Adrenal gland (tissue), 12 donors: ENCODE measurements around the gene DCDC2. TPM values are rescaled to one million over a fixed set of nuclear protein-coding genes. Genes with fewer than 3 reads are reported as not detected.
A peak's percentile ranks its signal among the peaks of the same experiment; 100 is the strongest.
"Not testable (repeated sequence)": the region's sequence is repeated elsewhere in the genome, so short reads cannot be mapped to it uniquely, and the experiment has no call there.

ENCODE experiments used
- DNase-seq, 7 donors: peaks; one replicate each; pipeline ENCODE4 v3.0.0-alpha.2; 2019 to 2020
- H3K27ac ChIP-seq, 5 donors: fragments of 200-600 bp; sonication (generic) in 4 of 5; 1 replicate in 3 of 5; 2 replicates in 2 of 5; pipeline versions ENCODE4 v1.5.1 to v1.8.0; 2016 to 2020; ENCODE audit warnings: mild to moderate bottlenecking in 1 of 5
- H3K27me3 ChIP-seq: fragments of 200-600 bp; 2 replicates; pipeline ENCODE4 v1.8.0; 2021
- H3K36me3 ChIP-seq, 2 donors: fragments of 200-600 bp; replicated peaks in 1 of 2; 1 replicate in 1 of 2; 2 replicates in 1 of 2; pipeline versions ENCODE4 v1.5.1 to v1.8.0; 2018 to 2022
- H3K4me1 ChIP-seq, 2 donors: fragments of 200-600 bp; replicated peaks in 1 of 2; 1 replicate in 1 of 2; 2 replicates in 1 of 2; pipeline versions ENCODE4 v1.5.1 to v1.8.0; 2018 to 2021
- H3K4me3 ChIP-seq, 4 donors: fragments of 200-600 bp; sonication (generic) in 3 of 4; one replicate each; pipeline ENCODE4 v1.5.1; 2016 to 2018
- H3K9me3 ChIP-seq, 3 donors: fragments of 200-600 bp; sonication (generic) in 1 of 3; replicated peaks in 1 of 3; 1 replicate in 2 of 3; 2 replicates in 1 of 3; pipeline versions ENCODE4 v1.5.1 to v1.8.0; 2016 to 2021
- POLR2A ChIP-seq, 2 donors: fragments of 450-650 bp; IDR thresholded peaks; one replicate each; pipeline ENCODE4 v1.6.1; 2017; ENCODE audit warnings: antibody characterized with exemption in 2 of 2, mild to moderate bottlenecking in 2 of 2, moderate library complexity in 1 of 2
- WGBS, 4 donors: extraction: QIAGEN DNeasy Blood & Tissue Kit in 2 of 4; methylation state at CpG; one replicate each; pipeline versions ENCODE4 v1.1.5 to v1.1.7; 2013 to 2017; 5-methylcytosine and 5-hydroxymethylcytosine counted together
- intact Hi-C, 2 donors: fragments of 100-400 bp; cut with DNase I; formaldehyde crosslinking; loops; one replicate each; pipeline versions ENCODE4 v1.14.1 to v1.15.0; 2022 to 2023
- polyA plus RNA-seq, 3 donors: library from polyadenylated mRNA; stranded (reverse); fragments of 200-250 nt in 2 of 3; fragments of 350-450 nt in 1 of 3; fragmentation: Illumina TruSeq in 1 of 3; extraction: RNeasy Lipid Tissue Mini Kit (QIAGEN cat#74804) in 1 of 3; gene quantifications; one replicate each; pipeline ENCODE4 v1.2.3, GENCODE V29; 2013 to 2014
- total RNA-seq, 9 donors: library from RNA; depleted of rRNA in 4 of 9; stranded (reverse); fragments of >200 nt in 4 of 9; fragments of 120-200 nt in 1 of 9; fragmentation: NEBNext Ultra II Directional in 1 of 9; extraction: Animal tissue kit (Norgen Biotek cat#: 25700) in 1 of 9; gene quantifications; one replicate each; pipeline versions ENCODE4 v1.1.0 to v1.2.4, GENCODE V29; 2013 to 2023
- TF ChIP-seq, protein P1 (sequence below), 6 experiments: fragments of 450-650 bp in 4 of 6; fragments of 200-600 bp in 2 of 6; sonication (generic) in 1 of 6; IDR thresholded peaks; 1 replicate in 5 of 6; 2 replicates in 1 of 6; pipeline versions ENCODE4 v1.5.1 to v1.8.0; 2016 to 2021; ENCODE audit warnings: antibody characterized with exemption in 6 of 6, mild to moderate bottlenecking in 2 of 6, moderate library complexity in 1 of 6
- donor health status: healthy with polysubstance abuse.
- donor health status: Bipolar disorder and iron deficiency.
- donor health status: DM: yes; HTN: yes; CAD: no.
- donor health status: DM: no; HTN: no; CAD: no.
- donor health status: DM: no; HTN: no; CAD: no.
- donor health status: DM: yes; HTN: yes; CAD: no.

DCDC2 gene
- total and polyA plus RNA-seq, 12 donors, result 0.06 to 3.6 (median 1.0) TPM

DNA sequence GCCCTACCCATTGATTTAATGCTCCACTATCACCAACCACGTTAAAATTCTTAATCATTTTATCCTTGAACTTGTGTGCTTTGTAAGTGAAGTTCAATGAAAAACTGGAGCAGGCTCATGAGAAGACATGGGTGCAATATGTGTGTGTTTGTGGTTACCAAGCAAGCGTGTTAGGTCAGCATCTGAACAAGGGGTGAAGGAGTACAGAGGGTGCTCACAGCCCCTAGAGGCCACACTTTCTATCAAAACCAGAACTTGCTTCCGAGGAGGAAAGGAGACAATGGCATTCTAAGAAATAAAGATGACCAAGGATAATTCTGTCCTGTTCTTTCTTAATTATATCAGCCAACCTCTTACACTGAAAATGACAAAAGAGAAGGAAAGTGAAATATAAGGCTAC lies 138.2 kb downstream of the DCDC2 start:
- TF ChIP-seq, protein P1, sequence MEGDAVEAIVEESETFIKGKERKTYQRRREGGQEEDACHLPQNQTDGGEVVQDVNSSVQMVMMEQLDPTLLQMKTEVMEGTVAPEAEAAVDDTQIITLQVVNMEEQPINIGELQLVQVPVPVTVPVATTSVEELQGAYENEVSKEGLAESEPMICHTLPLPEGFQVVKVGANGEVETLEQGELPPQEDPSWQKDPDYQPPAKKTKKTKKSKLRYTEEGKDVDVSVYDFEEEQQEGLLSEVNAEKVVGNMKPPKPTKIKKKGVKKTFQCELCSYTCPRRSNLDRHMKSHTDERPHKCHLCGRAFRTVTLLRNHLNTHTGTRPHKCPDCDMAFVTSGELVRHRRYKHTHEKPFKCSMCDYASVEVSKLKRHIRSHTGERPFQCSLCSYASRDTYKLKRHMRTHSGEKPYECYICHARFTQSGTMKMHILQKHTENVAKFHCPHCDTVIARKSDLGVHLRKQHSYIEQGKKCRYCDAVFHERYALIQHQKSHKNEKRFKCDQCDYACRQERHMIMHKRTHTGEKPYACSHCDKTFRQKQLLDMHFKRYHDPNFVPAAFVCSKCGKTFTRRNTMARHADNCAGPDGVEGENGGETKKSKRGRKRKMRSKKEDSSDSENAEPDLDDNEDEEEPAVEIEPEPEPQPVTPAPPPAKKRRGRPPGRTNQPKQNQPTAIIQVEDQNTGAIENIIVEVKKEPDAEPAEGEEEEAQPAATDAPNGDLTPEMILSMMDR (IDR thresholded peaks at IDR 0.05), result no peak
- TF ChIP-seq POLR2A (IDR thresholded peaks at IDR 0.05), result no peak
- no peaks in the 10 kb centered on the region for H3K4me1 ChIP-seq
- H3K36me3 ChIP-seq, result no peaks in the 10 kb centered on the region
- DNase-seq, result no peak
- intact Hi-C loops, result no loop called here
- WGBS, 4 donors, result 63 to 69% (median 65%) methylated on average over 3 of the region's 3 CpGs
- no peak overlapping the region for H3K27ac ChIP-seq
- H3K4me3 ChIP-seq, result no peak overlapping the region
- no peaks in the 10 kb centered on the region for H3K27me3 ChIP-seq
- H3K9me3 ChIP-seq, result no peaks in the 10 kb centered on the region

GRCh38 chr6:24214984-24215383 lies 142.9 kb downstream of the DCDC2 start:
- WGBS, 4 donors, result 65 to 71% (median 69%) methylated on average over 5 of the region's 5 CpGs
- Histone ChIP-seq H3K4me3 (no peak overlapping the region), H3K36me3 (no peaks in the 10 kb centered on the region), H3K27ac (no peak overlapping the region), H3K9me3 (no peaks in the 10 kb centered on the region), H3K27me3 (no peaks in the 10 kb centered on the region), H3K4me1 (no peaks in the 10 kb centered on the region)
- intact Hi-C loops, result no loop called here
- no peak for DNase-seq
- no peak for TF ChIP-seq POLR2A (IDR thresholded peaks at IDR 0.05)
- TF ChIP-seq, protein P1 (IDR thresholded peaks at IDR 0.05), result no peak

DNA sequence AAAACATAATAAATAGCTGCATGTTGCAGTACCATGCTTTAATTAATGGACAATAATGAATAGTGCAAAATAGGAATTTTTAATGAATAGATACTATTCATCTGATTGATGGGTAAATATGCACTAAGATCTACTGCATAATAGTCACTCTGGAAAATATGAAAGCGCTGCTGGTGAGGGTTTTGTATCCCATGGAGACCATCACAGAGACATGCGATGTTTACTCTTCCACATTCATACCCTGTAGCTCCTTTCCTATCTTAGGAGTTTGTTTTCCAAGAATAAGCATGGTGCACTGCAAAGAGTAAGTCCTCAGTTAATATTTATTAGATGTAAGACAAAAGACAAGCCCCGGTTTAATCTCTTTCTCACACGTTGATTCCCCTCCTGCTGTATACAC lies 150.4 kb downstream of the DCDC2 start:
- intact Hi-C loops, result no loop called here

DNA sequence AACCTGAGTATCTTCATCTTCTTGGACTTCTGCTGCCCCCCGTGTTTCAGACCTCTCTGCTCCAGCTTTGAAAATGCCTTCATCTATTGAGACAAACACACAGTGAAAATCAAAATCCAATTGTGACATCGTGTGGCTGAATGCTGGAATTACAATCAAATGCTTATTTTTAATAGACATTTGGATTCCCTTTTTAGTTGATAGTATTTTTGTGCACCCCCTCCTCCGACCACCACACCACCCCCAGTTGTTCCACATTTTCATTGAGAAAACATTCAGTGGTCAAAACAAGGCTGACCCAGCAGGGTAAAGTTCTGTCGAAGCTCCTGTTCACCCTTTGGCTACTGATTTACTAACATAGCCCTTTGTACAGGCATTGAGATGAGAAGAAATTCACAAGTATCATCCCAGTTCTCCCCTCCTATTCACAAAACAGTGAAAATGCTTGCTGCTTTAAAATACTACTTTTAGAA lies 152.8 kb downstream of the DCDC2 start:
- Histone ChIP-seq H3K27me3 (no peaks in the 10 kb centered on the region), H3K9me3 (no peaks in the 10 kb centered on the region), H3K4me1 (no peaks in the 10 kb centered on the region), H3K27ac (no peak overlapping the region), H3K4me3 (no peak overlapping the region), H3K36me3 (no peaks in the 10 kb centered on the region)
- TF ChIP-seq, protein P1 (IDR thresholded peaks at IDR 0.05), result peak; percentile 44 to 67 (median 58)
- no peak for TF ChIP-seq POLR2A (IDR thresholded peaks at IDR 0.05)
- WGBS, 4 donors, result 3 to 6% (median 4%) methylated on average over 4 of the region's 4 CpGs
- DNase-seq, result peak in 3 of 7 donors; percentile 22 to 52 (median 24)
- intact Hi-C loops, result no loop called here

More for the DNA sequence above, 150.4 kb downstream of the DCDC2 start:
- 64 to 75% (median 70%) methylated on average over 4 of the region's 4 CpGs for WGBS, 4 donors
- TF ChIP-seq, protein P1 (IDR thresholded peaks at IDR 0.05), result no peak
- no peak for TF ChIP-seq POLR2A (IDR thresholded peaks at IDR 0.05)
- Histone ChIP-seq H3K27ac (no peak overlapping the region), H3K4me1 (no peaks in the 10 kb centered on the region), H3K9me3 (no peaks in the 10 kb centered on the region), H3K27me3 (no peaks in the 10 kb centered on the region), H3K4me3 (no peak overlapping the region), H3K36me3 (no peaks in the 10 kb centered on the region)
- no peak for DNase-seq

GRCh38 chr6:24204113-24204512 lies 153.7 kb downstream of the DCDC2 start:
- 88 to 93% (median 90%) methylated on average over 3 of the region's 3 CpGs for WGBS, 4 donors
- intact Hi-C loops, H3K4me3 ChIP-seq, H3K27me3 ChIP-seq, DNase-seq, H3K4me1 ChIP-seq, H3K27ac ChIP-seq, H3K9me3 ChIP-seq, H3K36me3 ChIP-seq: not testable (repeated sequence)
